HS-5 (cell line): ENCODE data around the gene GRK5.
"Not testable (repeated sequence)": the region's sequence is repeated elsewhere in the genome, so short reads cannot be mapped to it uniquely, and the experiment has no call there.

Source experiments
- DNase-seq: peaks from one replicate; pipeline ENCODE4 v3.0.0-alpha.2; 2012; ENCODE audit warnings: low read depth

Gene GRK5

DNA sequence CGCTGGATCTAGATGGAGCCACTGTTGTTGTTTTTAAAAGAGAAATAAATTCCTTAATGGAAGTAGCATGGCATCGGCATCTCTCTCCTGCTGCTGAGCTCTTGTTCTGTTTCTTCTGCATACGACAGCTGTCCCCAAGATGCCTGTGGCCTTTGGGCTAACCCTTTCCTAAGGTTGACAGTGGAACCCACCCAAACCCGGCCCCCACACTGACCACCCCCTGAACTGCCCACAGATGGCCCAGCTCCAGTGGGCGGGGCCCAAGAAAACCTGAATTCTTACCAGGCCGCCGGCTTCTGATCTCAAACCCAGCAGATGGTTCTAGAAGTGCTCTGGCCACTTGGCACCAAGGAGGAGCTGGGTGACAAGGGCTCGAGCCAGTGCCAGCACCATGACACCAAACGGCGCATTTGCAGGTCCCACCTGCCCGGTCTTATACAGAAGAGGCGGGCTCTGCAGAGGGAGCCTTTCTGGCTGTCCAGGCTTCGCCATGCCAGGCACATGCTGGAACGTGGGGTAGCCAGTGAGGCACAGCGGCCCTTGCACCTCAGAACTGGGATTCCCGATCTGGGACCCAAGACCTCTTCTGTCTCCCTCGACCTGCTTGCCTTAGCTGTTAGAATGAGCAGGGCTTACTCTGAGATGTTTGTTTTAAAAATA, 252.4 kb downstream of the GRK5 start:
- DNase-seq = no peak

GRCh38 chr10:119460369-119461195, 253.2 kb downstream of the GRK5 start:
- DNase-seq = no peak

DNA sequence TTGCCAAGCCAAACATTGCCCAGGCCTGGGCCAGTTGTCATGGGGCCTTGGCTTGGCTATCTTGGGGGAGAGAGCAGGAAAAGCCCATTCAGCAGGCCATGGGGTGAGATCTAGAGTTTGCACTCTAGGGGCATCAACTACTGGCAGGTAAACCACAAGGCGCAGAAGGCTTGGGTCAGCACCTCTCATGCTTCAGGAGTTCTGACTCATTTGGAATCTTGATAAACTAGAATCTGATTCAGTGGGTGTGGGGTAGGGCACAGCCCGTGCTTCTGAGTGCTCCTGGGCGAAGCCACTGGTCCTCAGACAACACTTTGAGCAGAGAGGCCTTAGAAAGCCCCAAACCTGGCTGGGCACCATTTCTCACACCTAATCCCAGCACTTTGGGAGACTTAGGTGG, 254.0 kb downstream of the GRK5 start:
- no peak for DNase-seq

DNA sequence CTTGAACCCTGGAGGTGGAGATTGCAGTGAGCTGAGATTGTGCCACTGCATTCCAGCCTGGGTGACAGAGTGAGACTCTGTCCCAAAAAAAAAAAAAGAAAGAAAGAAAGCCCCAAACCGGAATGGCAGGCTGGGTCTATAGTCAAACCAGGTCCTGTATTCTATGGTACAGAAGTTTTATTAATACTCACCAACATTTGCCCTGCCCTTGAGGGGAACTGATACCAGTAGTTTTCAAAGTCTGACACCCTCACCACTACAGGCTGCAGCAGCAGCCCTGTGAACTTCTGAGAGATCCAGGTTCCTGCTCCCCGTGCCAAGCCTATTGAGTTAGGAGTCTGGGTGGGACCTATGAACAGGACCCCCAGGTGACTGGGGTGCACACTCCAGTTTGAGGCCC, 254.6 kb downstream of the GRK5 start:
- no peak for DNase-seq

GRCh38 chr10:119462773-119463172, 255.4 kb downstream of the GRK5 start:
- no peak for DNase-seq

- DNase-seq = not testable (repeated sequence)
Measured at GRCh38 chr10:119463195-119463594, 255.8 kb downstream of the GRK5 start.

GRCh38 chr10:119465085-119465484, 257.7 kb downstream of the GRK5 start:
- DNase-seq = no peak

DNA sequence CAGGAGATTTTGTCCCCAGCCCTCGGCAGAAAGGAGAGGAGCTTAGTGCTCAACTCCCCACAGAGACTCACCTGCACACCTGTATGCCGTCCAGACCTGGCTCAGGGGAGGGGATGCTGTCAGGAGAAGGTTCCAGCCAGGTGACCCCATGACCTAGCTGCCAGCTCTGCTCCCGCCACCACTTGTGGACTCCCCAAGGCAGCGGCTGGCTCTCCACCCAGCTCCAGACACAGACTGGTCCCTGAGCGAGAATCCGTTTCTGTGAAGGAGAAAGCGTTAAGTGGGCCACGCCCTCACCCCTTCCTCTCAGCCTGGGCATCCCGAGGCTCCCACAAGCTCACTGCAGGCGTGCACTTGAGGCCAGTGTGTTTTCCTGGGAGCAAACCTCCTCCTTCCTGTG, 258.7 kb downstream of the GRK5 start:
- no peak for DNase-seq

- no peak for DNase-seq
Measured at GRCh38 chr10:119466655-119467054, 259.3 kb downstream of the GRK5 start.

GRCh38 chr10:119468542-119469324, 261.4 kb downstream of the GRK5 start:
- DNase-seq = no peak

DNA sequence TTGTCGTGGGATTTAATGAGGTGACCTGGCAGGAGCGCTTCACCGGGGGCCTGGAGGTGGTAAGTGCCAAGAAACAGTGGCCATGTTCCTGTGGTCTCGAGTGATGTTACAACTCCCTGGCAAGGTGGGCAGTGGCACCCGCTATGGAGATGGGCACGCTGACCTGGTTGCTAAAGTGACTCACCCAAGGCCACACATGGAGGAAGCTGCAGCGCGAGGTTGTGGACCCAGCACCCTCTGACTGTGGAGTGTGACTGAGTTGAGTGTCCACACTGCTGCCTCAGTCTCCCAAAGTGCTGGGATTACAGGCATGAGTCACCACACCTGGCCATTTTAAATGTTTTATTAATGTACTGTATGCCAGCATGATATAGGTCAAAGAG, 261.9 kb downstream of the GRK5 start:
- no peak for DNase-seq

GRCh38 chr10:119469846-119470245, 262.5 kb downstream of the GRK5 start:
- no peak for DNase-seq

GRCh38 chr10:119470920-119471702, 263.7 kb downstream of the GRK5 start:
- no peak for DNase-seq

DNA sequence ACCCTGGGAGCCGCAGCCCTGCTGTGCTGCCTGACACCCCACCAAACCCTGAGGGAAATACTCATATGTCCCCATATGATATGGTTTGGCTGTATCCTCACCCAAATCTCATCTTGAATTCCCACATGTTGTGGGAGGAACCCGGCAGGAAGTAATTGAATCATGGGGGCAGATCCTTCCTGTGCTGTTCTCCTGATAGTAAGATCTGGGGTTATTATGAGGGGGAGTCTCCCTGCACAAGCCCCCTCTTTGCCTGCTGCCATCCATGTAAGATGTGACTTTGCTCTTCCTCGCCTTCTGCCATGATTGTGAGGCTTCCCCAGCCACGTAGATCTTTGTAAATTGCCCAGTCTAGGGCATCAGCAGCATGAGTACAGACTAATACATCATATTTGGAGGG, 266.4 kb downstream of the GRK5 start:
- no peak for DNase-seq

DNA sequence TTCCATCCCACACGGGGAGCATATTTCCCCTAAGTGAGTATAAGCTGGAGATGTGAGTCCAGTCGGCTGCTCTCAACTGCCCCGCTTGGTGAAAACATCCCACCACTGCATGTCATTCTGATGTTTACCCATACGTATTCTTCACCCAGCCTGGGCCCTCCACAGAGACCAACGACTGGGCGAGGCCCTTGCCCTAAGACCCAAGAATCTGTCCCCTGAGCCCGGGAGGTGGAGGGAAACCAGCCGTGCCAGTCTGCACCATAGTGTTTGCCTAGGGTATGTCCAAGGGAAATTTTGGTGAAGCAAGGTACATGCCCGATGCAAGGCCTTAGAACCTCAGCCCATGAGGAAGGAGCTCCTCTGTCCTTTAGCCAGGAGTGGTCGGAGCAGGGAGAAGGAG, 267.2 kb downstream of the GRK5 start:
- no peak for DNase-seq

GRCh38 chr10:119477444-119477843, 270.1 kb downstream of the GRK5 start:
- DNase-seq = no peak

DNA sequence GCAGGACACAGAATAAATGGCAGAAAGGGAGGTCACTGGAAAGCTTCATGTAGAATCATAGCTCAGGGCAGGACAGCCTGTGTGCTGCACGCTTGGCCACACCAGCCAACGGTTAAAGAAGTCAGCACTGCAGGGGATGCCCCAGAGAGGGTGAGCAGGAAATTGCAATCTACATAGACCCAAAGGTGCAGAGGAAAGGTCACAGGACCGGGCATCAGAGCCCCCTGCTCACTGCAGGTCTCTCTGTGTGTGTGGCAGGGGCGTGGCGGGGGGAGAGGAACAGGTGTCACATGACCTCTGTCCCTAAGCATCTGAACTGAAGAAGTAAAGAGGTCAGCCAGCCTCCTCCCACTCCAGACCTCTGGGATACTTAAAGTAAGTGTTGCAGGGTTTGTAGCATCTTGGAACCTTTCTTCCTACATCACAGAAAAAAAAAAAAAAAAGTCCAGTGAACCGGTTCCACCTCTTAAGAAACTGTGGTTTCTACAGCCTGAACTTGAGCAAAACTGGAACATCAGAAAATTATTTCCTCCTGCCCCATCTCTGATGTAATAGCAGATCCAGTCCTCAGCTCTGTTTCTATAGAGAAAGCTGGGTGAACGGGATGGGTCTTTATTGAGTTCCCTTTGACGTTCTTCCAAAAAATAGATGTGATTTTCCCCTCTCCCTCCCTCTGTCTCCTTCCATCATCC, 270.9 kb downstream of the GRK5 start:
- DNase-seq = no peak

DNA sequence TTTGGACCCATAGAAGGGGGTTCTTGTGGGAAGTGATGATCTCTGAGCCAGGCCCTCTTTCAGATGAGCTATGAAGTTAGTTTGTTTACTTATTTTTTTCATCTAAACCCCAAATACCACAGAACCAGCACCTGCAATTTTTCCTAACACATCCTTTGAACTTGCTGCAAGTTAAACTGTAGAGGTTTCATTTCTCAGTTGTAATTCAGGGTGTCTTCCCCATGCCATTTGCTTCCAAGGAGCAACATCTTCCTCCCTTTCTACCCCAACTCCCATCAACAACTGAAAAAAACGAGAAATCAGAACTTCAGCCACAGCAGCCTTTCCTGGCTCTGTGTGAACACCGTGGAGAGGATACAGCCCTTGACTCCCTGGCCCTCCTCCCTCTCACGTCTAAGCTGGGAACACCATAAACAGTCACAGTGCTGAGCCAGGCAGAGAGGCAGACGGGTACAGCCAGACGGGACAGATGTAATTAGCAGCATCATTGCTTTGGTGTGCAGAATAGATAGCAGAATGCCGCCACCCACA, 271.5 kb downstream of the GRK5 start:
- no peak for DNase-seq

GRCh38 chr10:119479532-119479931, 272.2 kb downstream of the GRK5 start:
- DNase-seq = no peak

- no peak for DNase-seq
Measured at GRCh38 chr10:119480667-119481066, 273.3 kb downstream of the GRK5 start.

DNA sequence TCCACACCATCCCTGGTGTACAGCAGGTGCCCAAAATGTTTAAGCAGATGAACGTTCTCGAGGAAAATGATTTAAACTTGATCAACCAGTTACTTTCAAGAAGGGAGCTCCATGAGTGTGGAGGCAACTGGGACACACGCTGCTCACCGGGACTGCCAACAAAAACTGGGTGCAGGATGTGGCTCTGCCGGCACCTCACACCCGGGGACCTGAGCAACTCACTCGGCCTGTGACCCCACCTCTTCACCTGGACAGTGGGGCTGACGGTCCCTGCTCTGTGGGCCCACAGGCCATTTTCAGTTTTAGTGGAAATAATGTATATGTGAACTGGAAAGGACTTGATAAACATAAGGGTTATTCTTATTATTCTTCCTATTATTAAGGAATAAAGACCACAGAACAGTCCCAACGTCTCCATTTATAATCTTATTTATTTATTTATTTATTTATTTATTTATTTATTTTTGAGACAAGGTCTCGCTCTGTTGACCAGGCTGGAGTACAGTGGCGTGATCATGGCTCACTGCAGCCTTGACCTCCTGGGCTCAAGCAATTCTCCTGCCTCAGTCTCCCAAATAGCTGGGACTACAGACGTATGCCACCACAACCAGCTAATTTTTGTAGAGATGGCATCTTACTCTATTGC, 274.5 kb downstream of the GRK5 start:
- no peak for DNase-seq
